Effector CD8-positive, alpha-beta T cell (primary cell): Measurements from ENCODE around the gene IL1RL1.

Experiments used
- DNase-seq: peaks from one replicate; lab custom pipeline; 2025; lab: John Stamatoyannopoulos, UW

Gene IL1RL1

DNA sequence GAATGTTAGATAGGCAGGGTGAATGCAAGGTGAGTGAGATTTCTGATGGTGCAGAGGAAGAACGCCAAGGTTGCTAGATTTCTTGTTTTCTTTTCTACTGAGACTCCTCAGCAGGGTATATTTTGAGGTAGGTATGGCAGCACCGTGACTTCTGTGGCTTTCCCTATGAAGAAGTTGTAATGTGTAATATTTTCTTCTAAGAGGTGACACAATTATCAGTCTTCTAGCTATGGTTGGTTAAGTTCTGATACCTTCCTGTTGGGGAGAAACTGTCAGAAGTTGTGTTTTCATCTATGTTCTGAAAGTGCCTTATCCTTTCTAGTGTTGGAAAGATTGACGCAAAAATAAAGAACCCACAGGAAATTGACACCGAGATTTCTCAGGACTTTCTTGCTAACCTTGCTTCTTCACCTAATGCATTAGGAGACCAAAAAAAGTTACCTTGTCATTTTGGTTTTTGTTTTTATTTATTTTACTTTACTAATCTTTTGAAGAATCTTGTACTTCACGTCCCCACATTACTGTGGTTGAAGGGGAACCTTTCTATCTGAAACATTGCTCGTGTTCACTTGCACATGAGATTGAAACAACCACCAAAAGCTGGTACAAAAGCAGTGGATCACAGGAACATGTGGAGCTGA, 56.1 kb downstream of the IL1RL1 start:
- DNase-seq = no peak

DNA sequence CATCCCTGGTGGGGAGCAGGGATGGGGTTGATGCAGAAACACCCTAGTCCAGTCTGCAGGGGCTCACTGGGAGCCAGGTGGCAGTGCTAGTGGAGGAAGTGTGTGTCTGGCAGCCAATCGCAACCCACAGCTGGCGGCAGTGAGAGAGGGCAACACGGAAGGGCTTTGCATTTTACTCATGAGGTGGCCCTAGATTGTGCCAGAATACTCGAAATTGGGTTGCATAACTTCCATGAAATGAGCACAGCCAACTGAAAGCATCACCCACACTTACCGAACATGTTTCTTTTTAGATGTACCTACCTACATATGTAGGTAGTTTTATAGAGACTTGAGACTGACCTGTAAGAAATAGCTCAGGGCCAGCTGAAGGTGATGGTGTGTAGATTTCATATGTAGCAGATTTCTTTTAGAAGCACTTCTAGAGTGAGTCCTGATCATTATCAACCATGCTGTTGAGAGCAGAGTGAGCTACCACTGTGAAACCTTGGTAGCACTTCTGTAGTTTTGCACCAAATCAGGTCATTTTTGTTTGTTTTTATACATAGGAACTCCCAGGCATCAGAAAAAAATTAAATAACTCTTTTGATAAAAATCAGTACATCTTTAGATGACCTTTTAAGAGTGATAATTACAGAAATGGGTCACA, 57.2 kb downstream of the IL1RL1 start:
- DNase-seq = no peak

DNA sequence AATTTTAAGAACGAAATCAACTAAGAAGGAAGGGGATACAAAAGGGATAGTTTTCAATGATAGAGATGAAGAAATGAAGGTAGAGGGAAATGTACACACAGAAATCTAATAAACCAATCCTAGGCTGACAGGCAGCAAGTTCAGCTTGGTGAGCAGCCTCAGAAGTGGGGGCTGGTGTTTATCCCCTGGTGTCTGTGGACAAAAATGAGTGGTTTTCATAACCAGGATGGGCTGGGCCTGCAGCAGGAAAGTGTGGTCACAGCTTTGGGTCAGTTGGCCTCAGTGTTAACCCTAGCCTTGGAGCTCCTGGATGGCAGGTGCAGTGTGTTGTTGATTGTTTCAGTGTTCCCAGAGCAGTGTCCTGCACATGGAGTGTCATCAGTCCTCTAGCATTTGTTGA, 58.5 kb downstream of the IL1RL1 start:
- DNase-seq = no peak

DNA sequence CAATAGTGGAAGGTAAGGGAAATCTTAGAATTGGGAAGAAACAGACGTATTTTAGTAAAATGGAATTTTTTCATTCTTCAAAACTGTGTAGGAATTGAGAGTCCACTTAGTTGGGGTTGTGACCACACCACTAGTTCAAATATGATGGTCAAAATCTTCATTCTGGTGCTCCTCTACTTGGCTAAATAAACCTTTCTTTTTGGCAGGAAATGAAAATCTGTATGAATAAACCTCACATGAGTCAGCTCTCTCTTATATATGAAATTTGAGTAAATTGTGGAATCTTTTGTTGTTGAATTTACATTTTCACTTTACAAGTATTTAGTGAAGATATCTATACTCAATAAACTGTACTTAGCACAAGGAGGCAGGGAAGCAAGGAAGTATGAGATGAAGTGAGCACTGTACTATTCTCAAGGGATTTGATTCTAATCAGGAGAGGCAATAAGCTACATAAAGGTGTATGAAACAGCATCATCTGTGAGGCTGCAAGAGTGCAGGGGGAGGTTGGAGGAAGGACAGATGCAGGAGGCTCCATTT, 64.8 kb downstream of the IL1RL1 start:
- DNase-seq = no peak

DNA sequence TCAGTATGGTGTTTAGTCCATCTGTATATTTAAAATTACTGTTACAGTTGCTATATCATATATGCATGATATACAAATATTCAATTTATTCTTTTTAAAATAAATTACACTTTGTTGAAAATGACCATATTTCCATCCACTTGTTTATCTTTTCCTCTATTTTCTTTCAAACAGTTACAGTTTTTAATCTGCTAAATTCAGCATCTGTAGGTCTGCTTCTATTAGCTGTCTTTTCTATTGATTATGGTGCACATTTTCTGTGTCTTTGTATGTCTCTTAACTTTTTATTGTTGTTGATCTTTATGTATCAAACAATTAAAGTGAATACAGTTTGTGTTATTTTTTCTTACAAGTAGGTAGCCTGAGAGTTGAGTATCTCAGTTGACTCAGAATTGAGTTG, 72.4 kb downstream of the IL1RL1 start:
- DNase-seq = no peak

- DNase-seq = no peak
Observed at GRCh38 chr2:102385522-102385921, 74.2 kb downstream of the IL1RL1 start.

GRCh38 chr2:102386004-102386403, 74.6 kb downstream of the IL1RL1 start:
- DNase-seq = no peak

- no peak for DNase-seq
Observed at GRCh38 chr2:102386867-102387541, 75.6 kb downstream of the IL1RL1 start.

- no peak for DNase-seq
Observed at GRCh38 chr2:102387763-102388546, 76.6 kb downstream of the IL1RL1 start.

DNA sequence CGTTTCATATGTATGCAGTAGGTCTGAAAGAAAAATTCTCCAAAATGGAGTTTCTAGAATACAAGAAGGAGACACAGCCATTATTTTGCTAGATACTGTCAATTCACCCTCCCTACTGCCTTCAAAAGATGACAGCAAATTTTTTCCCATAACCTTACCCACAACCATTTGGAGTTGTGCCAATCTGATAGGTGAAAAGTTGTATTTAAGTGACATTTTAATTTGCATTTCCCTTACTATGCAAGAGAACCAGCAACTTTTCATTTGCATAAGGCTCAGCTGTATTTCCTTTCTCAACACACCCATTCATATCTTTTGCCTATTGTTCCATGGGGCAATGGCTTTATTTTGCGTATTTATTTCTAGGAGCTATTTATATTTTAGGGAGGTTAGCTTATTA, 80.2 kb downstream of the IL1RL1 start:
- DNase-seq = no peak

GRCh38 chr2:102392096-102392495, 80.7 kb downstream of the IL1RL1 start:
- DNase-seq = no peak

- DNase-seq = no peak
Observed at GRCh38 chr2:102392942-102393341, 81.6 kb downstream of the IL1RL1 start.

DNA sequence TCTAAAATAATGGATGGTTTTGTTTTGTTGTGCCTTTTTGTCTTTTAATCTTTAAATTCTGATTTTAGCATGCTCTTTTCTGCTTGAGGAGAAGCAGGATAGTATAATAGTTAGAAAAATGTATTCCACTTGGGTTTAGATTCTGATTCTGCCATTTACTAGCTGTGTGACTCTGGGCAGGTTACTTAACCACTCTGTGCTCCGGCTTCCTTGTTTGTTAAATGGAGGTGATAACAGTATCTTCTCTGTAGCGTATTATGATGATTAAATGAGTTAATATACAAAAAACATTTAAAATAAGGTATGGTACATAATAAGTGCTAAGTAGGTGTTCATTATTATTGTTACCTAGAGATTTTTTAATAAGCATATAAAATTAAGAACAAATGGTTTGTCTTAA, 84.6 kb downstream of the IL1RL1 start:
- no peak for DNase-seq

GRCh38 chr2:102397209-102397608, 85.8 kb downstream of the IL1RL1 start:
- no peak for DNase-seq

DNA sequence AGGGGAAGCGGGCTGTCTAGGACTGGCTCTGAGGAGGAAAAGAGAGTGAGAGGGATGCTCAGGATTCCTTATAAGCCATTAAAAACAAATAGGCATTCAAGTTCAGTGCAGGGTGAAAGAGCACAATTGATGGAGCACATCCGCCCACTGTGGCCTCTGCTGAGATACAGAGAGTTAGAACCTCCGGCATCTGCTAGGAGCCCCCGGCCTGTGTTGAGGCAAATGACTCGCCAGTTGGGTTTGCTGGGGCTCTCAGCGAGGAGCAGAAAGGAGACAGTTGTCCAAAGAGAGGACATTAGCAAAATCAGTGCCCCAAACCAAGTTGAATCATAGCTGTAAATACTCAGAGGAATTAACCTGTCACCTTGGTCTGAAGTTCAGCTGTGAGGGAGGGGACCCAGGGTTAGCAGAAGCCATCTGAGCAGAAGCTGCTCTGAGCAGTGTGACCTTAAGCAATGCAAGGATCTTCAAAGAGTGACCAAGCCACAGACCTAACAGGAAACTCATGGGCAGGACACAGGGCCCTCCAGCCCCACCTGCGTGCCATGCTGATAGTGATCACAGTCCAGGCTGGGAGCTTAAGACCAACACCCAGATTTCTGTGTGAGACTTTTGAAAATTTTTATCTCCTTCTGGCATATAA, 88.3 kb downstream of the IL1RL1 start:
- no peak for DNase-seq

- DNase-seq = no peak
Observed at GRCh38 chr2:102401456-102401855, 90.1 kb downstream of the IL1RL1 start.
